Liver (tissue), 9 donors: ENCODE measurements around the gene RAB5IF. TPM values are rescaled to one million over a fixed set of nuclear protein-coding genes. Genes with fewer than 3 reads are reported as not detected.

Experiments used
- DNase-seq: peaks from one replicate; pipeline ENCODE4 v3.0.0-alpha.2; 2017; ENCODE audit warnings: low spot score
- H3K27ac ChIP-seq, 2 donors: one replicate each; pipeline ENCODE4 v1.7.0; 2013; ENCODE audit warnings: inconsistent platforms in 2 of 2, low read length in 2 of 2, control low read depth in 1 of 2, low read depth in 1 of 2, mild to moderate bottlenecking in 1 of 2
- H3K27me3 ChIP-seq, 4 donors: one replicate each; pipeline versions ENCODE4 v1.6.1 to v1.7.0; 2013; ENCODE audit warnings: low read length in 3 of 4, inconsistent platforms in 1 of 4, mild to moderate bottlenecking in 1 of 4, moderate library complexity in 1 of 4; ENCODE audit not compliant: control insufficient read depth in 4 of 4, insufficient read depth in 4 of 4
- H3K36me3 ChIP-seq, 4 donors: one replicate each; pipeline versions ENCODE4 v1.6.1 to v1.7.0; 2013; ENCODE audit warnings: low read length in 3 of 4, mild to moderate bottlenecking in 3 of 4, low read depth in 1 of 4, moderate library complexity in 1 of 4; ENCODE audit not compliant: control insufficient read depth in 4 of 4, insufficient read depth in 3 of 4
- H3K4me1 ChIP-seq, 4 donors: one replicate each; pipeline versions ENCODE4 v1.6.1 to v1.7.0; 2013; ENCODE audit warnings: low read length in 3 of 4, mild to moderate bottlenecking in 3 of 4, moderate library complexity in 1 of 4; ENCODE audit not compliant: control insufficient read depth in 4 of 4, insufficient read depth in 4 of 4
- H3K4me3 ChIP-seq, 3 donors: one replicate each; pipeline versions ENCODE4 v1.6.1 to v1.7.0; 2013; ENCODE audit warnings: low read length in 3 of 3, control low read depth in 1 of 3, low read depth in 1 of 3, mild to moderate bottlenecking in 1 of 3
- H3K9ac ChIP-seq, 2 donors: one replicate each; pipeline ENCODE4 v1.7.0; 2013; ENCODE audit warnings: low read length in 2 of 2, mild to moderate bottlenecking in 2 of 2, moderate library complexity in 2 of 2, control low read depth in 1 of 2, low read depth in 1 of 2
- H3K9me3 ChIP-seq, 4 donors: one replicate each; pipeline versions ENCODE4 v1.6.1 to v1.7.0; 2013; ENCODE audit warnings: low read length in 3 of 4; ENCODE audit not compliant: control insufficient read depth in 4 of 4
- EGR1 ChIP-seq, 2 donors: IDR thresholded peaks; 2 replicates each; pipeline ENCODE4 v1.6.1; 2016 to 2018; ENCODE audit warnings: antibody characterized with exemption in 2 of 2, low read depth in 2 of 2
- FOXA2 ChIP-seq: IDR thresholded peaks from 2 replicates; pipeline ENCODE4 v1.6.1; 2016; ENCODE audit warnings: antibody characterized with exemption
- GABPA ChIP-seq, 2 donors: IDR thresholded peaks in 1 of 2; conservative IDR thresholded peaks in 1 of 2; 2 replicates each; pipeline ENCODE4 v1.6.1; 2016; ENCODE audit warnings: antibody characterized with exemption in 2 of 2, mild to moderate bottlenecking in 1 of 2, moderate library complexity in 1 of 2
- HNF4A ChIP-seq, 2 donors: conservative IDR thresholded peaks; 2 replicates each; pipeline ENCODE4 v1.6.1; 2016; ENCODE audit warnings: antibody characterized with exemption in 2 of 2, mild to moderate bottlenecking in 2 of 2
- HNF4G ChIP-seq: IDR thresholded peaks from 2 replicates; pipeline ENCODE4 v1.6.1; 2016; ENCODE audit warnings: antibody characterized with exemption
- JUND ChIP-seq, 2 donors: IDR thresholded peaks; 2 replicates each; pipeline ENCODE4 v1.6.1; 2016; ENCODE audit warnings: antibody characterized with exemption in 2 of 2
- NR2F2 ChIP-seq: IDR thresholded peaks from 2 replicates; pipeline ENCODE4 v1.6.1; 2016; ENCODE audit warnings: antibody characterized with exemption
- RAD21 ChIP-seq, 2 donors: IDR thresholded peaks; 2 replicates each; pipeline ENCODE4 v1.6.1; 2016; ENCODE audit warnings: antibody characterized with exemption in 2 of 2, mild to moderate bottlenecking in 2 of 2
- RXRA ChIP-seq, 2 donors: IDR thresholded peaks; 2 replicates each; pipeline ENCODE4 v1.6.1; 2017 to 2018; ENCODE audit warnings: antibody characterized with exemption in 2 of 2, mild to moderate bottlenecking in 1 of 2
- TAF1 ChIP-seq: conservative IDR thresholded peaks from 2 replicates; pipeline ENCODE4 v1.6.1; 2016; ENCODE audit warnings: antibody characterized with exemption, mild to moderate bottlenecking
- YY1 ChIP-seq: IDR thresholded peaks from 2 replicates; pipeline ENCODE4 v1.6.1; 2016; ENCODE audit warnings: antibody characterized with exemption, mild to moderate bottlenecking
- WGBS: extraction: QIAGEN DNeasy Blood & Tissue Kit; methylation state at CpG from one replicate; pipeline ENCODE4 v1.1.7; 2013; 5-methylcytosine and 5-hydroxymethylcytosine counted together
- polyA plus RNA-seq, 2 donors: library from polyadenylated mRNA; stranded (reverse) in 1 of 2; unstranded in 1 of 2; fragments of 200-250 nt in 1 of 2; fragments of >200 nt in 1 of 2; fragmentation: Nextera tagmentation in 1 of 2; extraction: Ambion mirVana in 1 of 2; gene quantifications; one replicate each; pipeline versions ENCODE4 v1.2.1 to v1.2.3, GENCODE V29; 2013 to 2015
- total RNA-seq, 2 donors: library from RNA; depleted of rRNA; stranded (reverse); fragments of >200 nt; gene quantifications; one replicate each; pipeline ENCODE4 v1.2.3, GENCODE V29; 2014
- TF ChIP-seq, protein P1 (sequence below): IDR thresholded peaks from 2 replicates; pipeline ENCODE4 v1.6.1; 2016; ENCODE audit warnings: antibody characterized with exemption, mild to moderate bottlenecking
- TF ChIP-seq, protein P2 (sequence below): fragments of 150-350 bp; IDR thresholded peaks from 2 replicates; pipeline ENCODE4 v1.5.1; 2017; ENCODE audit warnings: improper control_type of control experiment, low read depth, low read length; ENCODE audit not compliant: missing input control
- TF ChIP-seq, protein P3 (sequence below): IDR thresholded peaks from 2 replicates; pipeline ENCODE4 v1.6.1; 2016; ENCODE audit warnings: antibody characterized with exemption
- TF ChIP-seq, protein P4 (sequence below): IDR thresholded peaks from 2 replicates; pipeline ENCODE4 v1.6.1; 2016; ENCODE audit warnings: antibody characterized with exemption
- TF ChIP-seq, protein P5 (sequence below): IDR thresholded peaks from 2 replicates; pipeline ENCODE4 v1.6.1; 2016; ENCODE audit warnings: antibody characterized with exemption
- donor health status: healthy.
- donor health status: healthy.
- donor health status: healthy.
- donor health status: healthy.
- donor health status: healthy.

The RAB5IF gene
- total and polyA plus RNA-seq, 4 donors, result 58.9 to 170 (median 125) TPM

DNA sequence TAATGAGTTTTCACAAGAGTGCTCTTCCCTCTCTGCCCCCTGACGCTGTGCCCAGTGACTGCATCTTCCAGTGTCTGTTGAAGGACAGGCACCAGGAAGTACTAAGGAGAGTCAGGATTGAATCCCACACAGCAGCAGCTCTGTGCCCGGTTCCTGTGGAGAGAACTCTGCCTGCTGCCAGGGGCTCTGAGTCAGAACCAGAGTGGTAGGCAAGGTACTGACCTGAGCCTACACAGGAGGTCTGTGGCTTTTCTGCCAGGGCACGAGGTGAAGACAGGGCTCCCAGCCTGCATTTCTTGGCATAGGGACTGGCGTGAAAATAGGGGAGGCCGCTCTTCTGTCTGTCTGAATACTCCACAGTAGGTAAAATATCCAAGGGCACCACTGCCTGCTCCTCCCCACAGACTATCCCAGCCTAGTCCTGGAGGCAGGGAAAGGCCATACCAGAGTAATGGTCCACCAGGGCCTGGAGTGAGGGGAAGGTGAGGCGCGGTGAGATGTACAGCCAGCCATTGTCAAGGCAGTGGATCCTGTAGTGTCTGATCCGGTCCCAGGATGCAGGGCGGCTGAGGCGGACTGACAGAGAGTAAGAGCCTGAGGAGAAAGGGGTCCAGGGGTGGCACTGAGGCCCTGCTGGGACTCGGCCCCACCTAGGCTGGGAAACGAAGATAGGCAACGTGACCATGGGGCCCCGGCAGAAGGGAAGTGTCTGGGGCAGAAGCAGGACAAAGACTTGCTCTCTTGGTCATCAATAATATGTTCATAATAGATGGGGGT is 9.4 kb downstream of the RAB5IF start:
- H3K27ac ChIP-seq, result no peak overlapping the region
- no peak for DNase-seq
- peaks cover 16 to 42% (median 30%) of the 10 kb centered on the region in 4 donors for H3K36me3 ChIP-seq
- no peaks in the 10 kb centered on the region for H3K27me3 ChIP-seq
- WGBS, result 93% methylated on average over 14 of the region's 14 CpGs
- no peaks in the 10 kb centered on the region for H3K9me3 ChIP-seq
- H3K4me3 ChIP-seq, result no peak overlapping the region
- no peak for TF ChIP-seq HNF4G
- TF ChIP-seq RAD21 (IDR thresholded peaks at IDR 0.05), result no peak
- TF ChIP-seq, protein P1, sequence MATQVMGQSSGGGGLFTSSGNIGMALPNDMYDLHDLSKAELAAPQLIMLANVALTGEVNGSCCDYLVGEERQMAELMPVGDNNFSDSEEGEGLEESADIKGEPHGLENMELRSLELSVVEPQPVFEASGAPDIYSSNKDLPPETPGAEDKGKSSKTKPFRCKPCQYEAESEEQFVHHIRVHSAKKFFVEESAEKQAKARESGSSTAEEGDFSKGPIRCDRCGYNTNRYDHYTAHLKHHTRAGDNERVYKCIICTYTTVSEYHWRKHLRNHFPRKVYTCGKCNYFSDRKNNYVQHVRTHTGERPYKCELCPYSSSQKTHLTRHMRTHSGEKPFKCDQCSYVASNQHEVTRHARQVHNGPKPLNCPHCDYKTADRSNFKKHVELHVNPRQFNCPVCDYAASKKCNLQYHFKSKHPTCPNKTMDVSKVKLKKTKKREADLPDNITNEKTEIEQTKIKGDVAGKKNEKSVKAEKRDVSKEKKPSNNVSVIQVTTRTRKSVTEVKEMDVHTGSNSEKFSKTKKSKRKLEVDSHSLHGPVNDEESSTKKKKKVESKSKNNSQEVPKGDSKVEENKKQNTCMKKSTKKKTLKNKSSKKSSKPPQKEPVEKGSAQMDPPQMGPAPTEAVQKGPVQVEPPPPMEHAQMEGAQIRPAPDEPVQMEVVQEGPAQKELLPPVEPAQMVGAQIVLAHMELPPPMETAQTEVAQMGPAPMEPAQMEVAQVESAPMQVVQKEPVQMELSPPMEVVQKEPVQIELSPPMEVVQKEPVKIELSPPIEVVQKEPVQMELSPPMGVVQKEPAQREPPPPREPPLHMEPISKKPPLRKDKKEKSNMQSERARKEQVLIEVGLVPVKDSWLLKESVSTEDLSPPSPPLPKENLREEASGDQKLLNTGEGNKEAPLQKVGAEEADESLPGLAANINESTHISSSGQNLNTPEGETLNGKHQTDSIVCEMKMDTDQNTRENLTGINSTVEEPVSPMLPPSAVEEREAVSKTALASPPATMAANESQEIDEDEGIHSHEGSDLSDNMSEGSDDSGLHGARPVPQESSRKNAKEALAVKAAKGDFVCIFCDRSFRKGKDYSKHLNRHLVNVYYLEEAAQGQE, result no peak
- no peak for TF ChIP-seq NR2F2
- no peak for TF ChIP-seq EGR1 (IDR thresholded peaks at IDR 0.05; ENCODE audit: low read depth in 2 of 2)
- TF ChIP-seq YY1, result no peak
- no peak for TF ChIP-seq FOXA2
- no peak for TF ChIP-seq TAF1
- TF ChIP-seq JUND (IDR thresholded peaks at IDR 0.05), result no peak
- TF ChIP-seq, protein P2, sequence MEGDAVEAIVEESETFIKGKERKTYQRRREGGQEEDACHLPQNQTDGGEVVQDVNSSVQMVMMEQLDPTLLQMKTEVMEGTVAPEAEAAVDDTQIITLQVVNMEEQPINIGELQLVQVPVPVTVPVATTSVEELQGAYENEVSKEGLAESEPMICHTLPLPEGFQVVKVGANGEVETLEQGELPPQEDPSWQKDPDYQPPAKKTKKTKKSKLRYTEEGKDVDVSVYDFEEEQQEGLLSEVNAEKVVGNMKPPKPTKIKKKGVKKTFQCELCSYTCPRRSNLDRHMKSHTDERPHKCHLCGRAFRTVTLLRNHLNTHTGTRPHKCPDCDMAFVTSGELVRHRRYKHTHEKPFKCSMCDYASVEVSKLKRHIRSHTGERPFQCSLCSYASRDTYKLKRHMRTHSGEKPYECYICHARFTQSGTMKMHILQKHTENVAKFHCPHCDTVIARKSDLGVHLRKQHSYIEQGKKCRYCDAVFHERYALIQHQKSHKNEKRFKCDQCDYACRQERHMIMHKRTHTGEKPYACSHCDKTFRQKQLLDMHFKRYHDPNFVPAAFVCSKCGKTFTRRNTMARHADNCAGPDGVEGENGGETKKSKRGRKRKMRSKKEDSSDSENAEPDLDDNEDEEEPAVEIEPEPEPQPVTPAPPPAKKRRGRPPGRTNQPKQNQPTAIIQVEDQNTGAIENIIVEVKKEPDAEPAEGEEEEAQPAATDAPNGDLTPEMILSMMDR, result no peak
- TF ChIP-seq, protein P3, sequence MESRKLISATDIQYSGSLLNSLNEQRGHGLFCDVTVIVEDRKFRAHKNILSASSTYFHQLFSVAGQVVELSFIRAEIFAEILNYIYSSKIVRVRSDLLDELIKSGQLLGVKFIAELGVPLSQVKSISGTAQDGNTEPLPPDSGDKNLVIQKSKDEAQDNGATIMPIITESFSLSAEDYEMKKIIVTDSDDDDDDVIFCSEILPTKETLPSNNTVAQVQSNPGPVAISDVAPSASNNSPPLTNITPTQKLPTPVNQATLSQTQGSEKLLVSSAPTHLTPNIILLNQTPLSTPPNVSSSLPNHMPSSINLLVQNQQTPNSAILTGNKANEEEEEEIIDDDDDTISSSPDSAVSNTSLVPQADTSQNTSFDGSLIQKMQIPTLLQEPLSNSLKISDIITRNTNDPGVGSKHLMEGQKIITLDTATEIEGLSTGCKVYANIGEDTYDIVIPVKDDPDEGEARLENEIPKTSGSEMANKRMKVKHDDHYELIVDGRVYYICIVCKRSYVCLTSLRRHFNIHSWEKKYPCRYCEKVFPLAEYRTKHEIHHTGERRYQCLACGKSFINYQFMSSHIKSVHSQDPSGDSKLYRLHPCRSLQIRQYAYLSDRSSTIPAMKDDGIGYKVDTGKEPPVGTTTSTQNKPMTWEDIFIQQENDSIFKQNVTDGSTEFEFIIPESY, result no peak
- TF ChIP-seq, protein P4, sequence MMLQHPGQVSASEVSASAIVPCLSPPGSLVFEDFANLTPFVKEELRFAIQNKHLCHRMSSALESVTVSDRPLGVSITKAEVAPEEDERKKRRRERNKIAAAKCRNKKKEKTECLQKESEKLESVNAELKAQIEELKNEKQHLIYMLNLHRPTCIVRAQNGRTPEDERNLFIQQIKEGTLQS, result no peak
- no peak for TF ChIP-seq HNF4A (conservative IDR thresholded peaks at IDR 0.05)
- TF ChIP-seq, protein P5, sequence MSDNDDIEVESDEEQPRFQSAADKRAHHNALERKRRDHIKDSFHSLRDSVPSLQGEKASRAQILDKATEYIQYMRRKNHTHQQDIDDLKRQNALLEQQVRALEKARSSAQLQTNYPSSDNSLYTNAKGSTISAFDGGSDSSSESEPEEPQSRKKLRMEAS, result no peak
- no peak for TF ChIP-seq GABPA (IDR thresholded peaks at IDR 0.05 in 1 of 2, conservative IDR thresholded peaks at IDR 0.05 in 1 of 2)
- TF ChIP-seq RXRA (IDR thresholded peaks at IDR 0.05), result no peak
- no peak overlapping the region for H3K9ac ChIP-seq
- H3K4me1 ChIP-seq, result no peaks in the 10 kb centered on the region
